Right atrium auricular region (tissue), 2 donors: Measurements from ENCODE around the gene CMTR1. TPM values are rescaled to one million over a fixed set of nuclear protein-coding genes. Genes with fewer than 3 reads are reported as not detected.

Source experiments
- DNase-seq: peaks from one replicate; pipeline ENCODE4 v3.0.0-alpha.2; 2019; ENCODE audit warnings: low spot score
- H3K27ac ChIP-seq, 2 donors: fragments of 200-600 bp; sonication (generic); 1 replicate in 1 of 2; 2 replicates in 1 of 2; pipeline ENCODE4 v1.5.1; 2016 to 2019
- H3K27me3 ChIP-seq, 2 donors: fragments of 200-600 bp; sonication (generic); one replicate each; pipeline versions ENCODE4 v1.5.1 to v1.6.0; 2017 to 2019
- H3K36me3 ChIP-seq: fragments of 200-600 bp; sonication (generic); one replicate; pipeline ENCODE4 v1.5.1; 2016
- H3K4me1 ChIP-seq, 2 donors: fragments of 200-600 bp; sonication (generic); one replicate each; pipeline versions ENCODE4 v1.5.1 to v1.6.0; 2017 to 2019
- H3K4me3 ChIP-seq, 2 donors: fragments of 200-600 bp; sonication (generic); 1 replicate in 1 of 2; 2 replicates in 1 of 2; pipeline ENCODE4 v1.5.1; 2017 to 2019; ENCODE audit warnings: mild to moderate bottlenecking in 1 of 2, moderate library complexity in 1 of 2
- H3K9me3 ChIP-seq, 2 donors: fragments of 200-600 bp; sonication (generic); one replicate each; pipeline ENCODE4 v1.5.1; 2019
- CTCF ChIP-seq, 2 donors: fragments of 200-600 bp; sonication (generic); IDR thresholded peaks; one replicate each; pipeline ENCODE4 v1.5.1; 2019; ENCODE audit warnings: antibody characterized with exemption in 2 of 2
- total RNA-seq, 2 donors: library from RNA; depleted of rRNA; stranded (reverse); fragments of >200 nt; gene quantifications; one replicate each; pipeline ENCODE4 v1.1.0, GENCODE V29; 2016

The CMTR1 gene
- total RNA-seq, 2 donors from 2014 or later: 20.4 to 21.1 TPM

- H3K9me3 ChIP-seq: no peaks in the 10 kb centered on the region
- DNase-seq: no peak
Observed at GRCh38 chr6:37501632-37502491, 68.8 kb downstream of the CMTR1 start.

GRCh38 chr6:37502703-37503291, 69.8 kb downstream of the CMTR1 start:
- Histone ChIP-seq H3K27ac (no peak overlapping the region), H3K4me1 (peaks cover 0 to 10% of the 10 kb centered on the region in 2 donors), H3K27me3 (no peaks in the 10 kb centered on the region), H3K4me3 (no peak overlapping the region), H3K36me3 (no peaks in the 10 kb centered on the region), H3K9me3 (no peaks in the 10 kb centered on the region)
- TF ChIP-seq CTCF (IDR thresholded peaks at IDR 0.05): no peak
- DNase-seq: no peak

More at GRCh38 chr6:37501632-37502491, 68.8 kb downstream of the CMTR1 start:
- no peaks in the 10 kb centered on the region for H3K36me3 ChIP-seq
- no peak overlapping the region for H3K4me3 ChIP-seq
- no peak for TF ChIP-seq CTCF (IDR thresholded peaks at IDR 0.05)
- H3K4me1 ChIP-seq: peaks cover 0 to 10% of the 10 kb centered on the region in 2 donors
- no peak overlapping the region for H3K27ac ChIP-seq
- H3K27me3 ChIP-seq: no peaks in the 10 kb centered on the region

GRCh38 chr6:37503309-37503965, 70.4 kb downstream of the CMTR1 start:
- H3K4me3 ChIP-seq: no peak overlapping the region
- TF ChIP-seq CTCF (IDR thresholded peaks at IDR 0.05): no peak
- H3K27me3 ChIP-seq: no peaks in the 10 kb centered on the region
- no peak overlapping the region for H3K27ac ChIP-seq
- H3K9me3 ChIP-seq: no peaks in the 10 kb centered on the region
- H3K4me1 ChIP-seq: peaks cover 0 to 10% of the 10 kb centered on the region in 2 donors
- DNase-seq: no peak
- H3K36me3 ChIP-seq: no peaks in the 10 kb centered on the region

- TF ChIP-seq CTCF (IDR thresholded peaks at IDR 0.05): no peak
- H3K27ac ChIP-seq: no peak overlapping the region
Observed at GRCh38 chr6:37504024-37504423, 71.0 kb downstream of the CMTR1 start.

GRCh38 chr6:37506479-37506878, 73.5 kb downstream of the CMTR1 start:
- H3K36me3 ChIP-seq: no peaks in the 10 kb centered on the region
- no peak for TF ChIP-seq CTCF (IDR thresholded peaks at IDR 0.05)
- H3K4me3 ChIP-seq: no peak overlapping the region
- no peak overlapping the region for H3K27ac ChIP-seq
- no peaks in the 10 kb centered on the region for H3K4me1 ChIP-seq
- H3K27me3 ChIP-seq: no peaks in the 10 kb centered on the region
- no peak for DNase-seq
- H3K9me3 ChIP-seq: no peaks in the 10 kb centered on the region

More at GRCh38 chr6:37504024-37504423, 71.0 kb downstream of the CMTR1 start:
- Histone ChIP-seq H3K9me3 (no peaks in the 10 kb centered on the region), H3K4me1 (peaks cover 0 to 4% of the 10 kb centered on the region in 2 donors), H3K36me3 (no peaks in the 10 kb centered on the region), H3K27me3 (no peaks in the 10 kb centered on the region), H3K4me3 (no peak overlapping the region)
- DNase-seq: no peak
